Ovary (tissue), 3 donors: ENCODE results near the gene ITPR3.

Experiments used
- POLR2A ChIP-seq: fragments of 450-650 bp; IDR thresholded peaks from one replicate; pipeline ENCODE4 v1.6.1; 2017; ENCODE audit warnings: antibody characterized with exemption, mild to moderate bottlenecking, moderate library complexity
- TF ChIP-seq, protein P1 (sequence below), 3 donors: fragments of 450-650 bp in 2 of 3; fragments of 200-600 bp in 1 of 3; IDR thresholded peaks; one replicate each; pipeline versions ENCODE4 v1.5.1 to v1.8.0; 2016 to 2022; ENCODE audit warnings: antibody characterized with exemption in 3 of 3, mild to moderate bottlenecking in 1 of 3
- donor health status: DM: no; HTN: no; CAD: no.

DNA sequence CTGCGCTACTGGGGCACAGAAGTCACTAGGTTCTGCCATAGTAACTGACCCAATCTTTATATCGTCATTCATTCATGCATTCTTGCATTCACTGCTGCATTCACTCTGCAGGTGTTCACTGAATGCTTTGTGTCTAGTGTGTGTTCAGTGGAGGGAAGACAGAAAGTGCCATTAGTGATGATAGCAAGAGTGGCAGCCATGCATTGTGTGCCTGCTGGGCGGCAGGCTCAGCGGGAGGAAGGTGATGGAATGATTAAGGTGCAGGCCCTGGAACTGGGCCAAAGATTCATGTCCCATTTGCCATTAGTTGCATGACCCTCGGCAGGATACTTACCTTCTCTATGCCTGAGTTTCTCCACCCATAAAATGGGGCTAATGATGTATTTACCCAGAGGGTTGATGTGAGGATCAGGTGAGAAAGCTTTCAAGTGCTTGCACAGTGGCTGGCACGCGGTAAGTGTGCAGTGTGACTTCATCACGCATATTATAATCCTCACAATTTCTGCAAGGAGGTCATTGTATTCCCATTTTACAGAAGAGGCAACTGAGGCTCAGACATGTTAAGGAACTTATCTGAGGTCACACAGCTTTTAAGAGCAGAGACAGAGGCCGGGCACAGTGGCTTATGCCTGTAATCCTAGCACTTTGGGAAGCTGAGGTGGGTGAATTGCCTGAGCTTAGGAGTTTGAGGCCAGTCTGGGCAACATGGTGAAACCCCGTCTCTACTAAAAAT is 40.1 kb downstream of the ITPR3 start:
- TF ChIP-seq, protein P1, sequence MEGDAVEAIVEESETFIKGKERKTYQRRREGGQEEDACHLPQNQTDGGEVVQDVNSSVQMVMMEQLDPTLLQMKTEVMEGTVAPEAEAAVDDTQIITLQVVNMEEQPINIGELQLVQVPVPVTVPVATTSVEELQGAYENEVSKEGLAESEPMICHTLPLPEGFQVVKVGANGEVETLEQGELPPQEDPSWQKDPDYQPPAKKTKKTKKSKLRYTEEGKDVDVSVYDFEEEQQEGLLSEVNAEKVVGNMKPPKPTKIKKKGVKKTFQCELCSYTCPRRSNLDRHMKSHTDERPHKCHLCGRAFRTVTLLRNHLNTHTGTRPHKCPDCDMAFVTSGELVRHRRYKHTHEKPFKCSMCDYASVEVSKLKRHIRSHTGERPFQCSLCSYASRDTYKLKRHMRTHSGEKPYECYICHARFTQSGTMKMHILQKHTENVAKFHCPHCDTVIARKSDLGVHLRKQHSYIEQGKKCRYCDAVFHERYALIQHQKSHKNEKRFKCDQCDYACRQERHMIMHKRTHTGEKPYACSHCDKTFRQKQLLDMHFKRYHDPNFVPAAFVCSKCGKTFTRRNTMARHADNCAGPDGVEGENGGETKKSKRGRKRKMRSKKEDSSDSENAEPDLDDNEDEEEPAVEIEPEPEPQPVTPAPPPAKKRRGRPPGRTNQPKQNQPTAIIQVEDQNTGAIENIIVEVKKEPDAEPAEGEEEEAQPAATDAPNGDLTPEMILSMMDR (IDR thresholded peaks at IDR 0.05) = no peak
- TF ChIP-seq POLR2A = no peak
